Measurements from ENCODE around the gene DLX4.

DLX4 gene

GRCh38 chr17:49986396-49987289 is 17.7 kb downstream of the DLX4 start:
- Histone ChIP-seq H3K27ac (no peak overlapping the region), H3K4me2 (no peak overlapping the region), H4K20me1 (ENCODE audit: insufficient read depth) (no peaks in the 10 kb centered on the region), H3K36me3 (ENCODE audit: insufficient read depth) (no peaks in the 10 kb centered on the region), H3K4me3 (IDR thresholded peaks at IDR 0.05; ENCODE audit: insufficient read depth, low read depth, low read length) (no peak overlapping the region), H2AFZ (ENCODE audit: low read depth) (no peak overlapping the region), H3K4me1 (ENCODE audit: low read depth, poor library complexity, severe bottlenecking) (no peaks in the 10 kb centered on the region), H3K27me3 (ENCODE audit: insufficient read depth, low read depth) (peaks cover 89% of the 10 kb centered on the region), H3K9ac (no peak overlapping the region), H3K79me2 (ENCODE audit: insufficient read depth, low read depth) (no peaks in the 10 kb centered on the region)
- TF ChIP-seq, protein P1, sequence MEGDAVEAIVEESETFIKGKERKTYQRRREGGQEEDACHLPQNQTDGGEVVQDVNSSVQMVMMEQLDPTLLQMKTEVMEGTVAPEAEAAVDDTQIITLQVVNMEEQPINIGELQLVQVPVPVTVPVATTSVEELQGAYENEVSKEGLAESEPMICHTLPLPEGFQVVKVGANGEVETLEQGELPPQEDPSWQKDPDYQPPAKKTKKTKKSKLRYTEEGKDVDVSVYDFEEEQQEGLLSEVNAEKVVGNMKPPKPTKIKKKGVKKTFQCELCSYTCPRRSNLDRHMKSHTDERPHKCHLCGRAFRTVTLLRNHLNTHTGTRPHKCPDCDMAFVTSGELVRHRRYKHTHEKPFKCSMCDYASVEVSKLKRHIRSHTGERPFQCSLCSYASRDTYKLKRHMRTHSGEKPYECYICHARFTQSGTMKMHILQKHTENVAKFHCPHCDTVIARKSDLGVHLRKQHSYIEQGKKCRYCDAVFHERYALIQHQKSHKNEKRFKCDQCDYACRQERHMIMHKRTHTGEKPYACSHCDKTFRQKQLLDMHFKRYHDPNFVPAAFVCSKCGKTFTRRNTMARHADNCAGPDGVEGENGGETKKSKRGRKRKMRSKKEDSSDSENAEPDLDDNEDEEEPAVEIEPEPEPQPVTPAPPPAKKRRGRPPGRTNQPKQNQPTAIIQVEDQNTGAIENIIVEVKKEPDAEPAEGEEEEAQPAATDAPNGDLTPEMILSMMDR (conservative IDR thresholded peaks at IDR 0.05; ENCODE audit: low read depth, low read length), result no peak

GRCh38 chr17:49987290-49987585 is 18.2 kb downstream of the DLX4 start:
- Histone ChIP-seq H3K27me3 (ENCODE audit: insufficient read depth, low read depth) (peaks cover 90% of the 10 kb centered on the region), H3K36me3 (ENCODE audit: insufficient read depth) (no peaks in the 10 kb centered on the region), H3K4me3 (IDR thresholded peaks at IDR 0.05; ENCODE audit: insufficient read depth, low read depth, low read length) (no peak overlapping the region), H3K27ac (no peak overlapping the region), H3K4me1 (ENCODE audit: low read depth, poor library complexity, severe bottlenecking) (no peaks in the 10 kb centered on the region), H3K79me2 (ENCODE audit: insufficient read depth, low read depth) (no peaks in the 10 kb centered on the region), H3K9ac (no peak overlapping the region), H4K20me1 (ENCODE audit: insufficient read depth) (no peaks in the 10 kb centered on the region), H3K4me2 (no peak overlapping the region), H2AFZ (ENCODE audit: low read depth) (no peak overlapping the region)
- TF ChIP-seq, protein P1 (conservative IDR thresholded peaks at IDR 0.05; ENCODE audit: low read depth, low read length), result no peak

- Histone ChIP-seq H3K36me3 (ENCODE audit: insufficient read depth) (no peaks in the 10 kb centered on the region), H4K20me1 (ENCODE audit: insufficient read depth) (no peaks in the 10 kb centered on the region), H3K4me3 (IDR thresholded peaks at IDR 0.05; ENCODE audit: insufficient read depth, low read depth, low read length) (no peak overlapping the region), H3K4me1 (ENCODE audit: low read depth, poor library complexity, severe bottlenecking) (no peaks in the 10 kb centered on the region), H3K27ac (no peak overlapping the region), H3K79me2 (ENCODE audit: insufficient read depth, low read depth) (no peaks in the 10 kb centered on the region), H3K27me3 (ENCODE audit: insufficient read depth, low read depth) (peaks cover 92% of the 10 kb centered on the region), H3K9ac (no peak overlapping the region), H3K4me2 (no peak overlapping the region), H2AFZ (ENCODE audit: low read depth) (no peak overlapping the region)
- TF ChIP-seq, protein P1 (conservative IDR thresholded peaks at IDR 0.05; ENCODE audit: low read depth, low read length), result no peak
Observed at GRCh38 chr17:49987681-49988441, 18.9 kb downstream of the DLX4 start.

DNA sequence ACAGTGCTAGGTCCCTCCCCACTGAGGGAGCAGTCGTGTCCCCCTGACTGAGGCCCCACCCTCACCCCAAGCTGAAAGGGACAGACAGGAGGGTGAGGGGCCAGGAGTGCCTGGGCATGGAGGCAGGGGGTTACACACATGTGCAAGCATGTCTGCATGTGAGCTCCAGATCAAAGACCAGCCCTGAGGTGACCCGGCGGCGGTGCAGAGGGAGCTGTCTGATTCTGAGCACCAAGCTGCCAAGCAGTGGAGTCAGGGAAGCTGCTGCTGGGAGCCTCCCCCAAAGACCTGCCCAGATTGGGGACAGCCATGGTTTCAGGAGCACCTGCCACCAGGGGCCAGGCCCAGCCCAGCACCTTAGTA is 20.5 kb downstream of the DLX4 start:
- Histone ChIP-seq H3K36me3 (ENCODE audit: insufficient read depth) (no peaks in the 10 kb centered on the region), H4K20me1 (ENCODE audit: insufficient read depth) (no peaks in the 10 kb centered on the region), H3K27me3 (ENCODE audit: insufficient read depth, low read depth) (peaks cover 93% of the 10 kb centered on the region), H3K9ac (no peak overlapping the region), H3K79me2 (ENCODE audit: insufficient read depth, low read depth) (no peaks in the 10 kb centered on the region), H3K4me2 (no peak overlapping the region), H3K27ac (no peak overlapping the region), H2AFZ (ENCODE audit: low read depth) (no peak overlapping the region), H3K4me1 (ENCODE audit: low read depth, poor library complexity, severe bottlenecking) (no peaks in the 10 kb centered on the region), H3K4me3 (IDR thresholded peaks at IDR 0.05; ENCODE audit: insufficient read depth, low read depth, low read length) (no peak overlapping the region)
- TF ChIP-seq, protein P1 (conservative IDR thresholded peaks at IDR 0.05; ENCODE audit: low read depth, low read length), result no peak

All from KMS-11 (cell line).